ENCODE results near the gene SYNE4.
"Not testable (repeated sequence)": the region's sequence is repeated elsewhere in the genome, so short reads cannot be mapped to it uniquely, and the experiment has no call there.

The SYNE4 gene

GRCh38 chr19:36008336-36008978, at the start of gene SYNE4:
Gene SYNE4 (minus strand): TSS chr19:36008813. CDS start chr19:36008681, 132 bp downstream.
- DNase-seq (ENCODE audit: low read depth in 2 of 2) = no peak

- DNase-seq (ENCODE audit: low read depth in 2 of 2) = peak; percentile 92 to 93
Measured at GRCh38 chr19:36054733-36055686, 46.4 kb upstream of the SYNE4 start, which contains the start of gene WDR62. Gene WDR62 (plus strand): TSS chr19:36054897. CDS start chr19:36054972, 75 bp downstream.

GRCh38 chr19:36054119-36054732, 45.6 kb upstream of the SYNE4 start, which contains the start of gene THAP8:
Gene THAP8 (minus strand): TSS chr19:36054285. CDS start chr19:36054217, 68 bp downstream.
- DNase-seq (ENCODE audit: low read depth in 2 of 2) = peak; percentile 99

GRCh38 chr19:36051637-36052036, 43.0 kb upstream of the SYNE4 start:
- no peak for DNase-seq (ENCODE audit: low read depth in 2 of 2)

GRCh38 chr19:36051236-36051635, 42.6 kb upstream of the SYNE4 start:
- DNase-seq (ENCODE audit: low read depth in 2 of 2) = no peak

- DNase-seq (ENCODE audit: low read depth in 2 of 2) = no peak
Measured at GRCh38 chr19:36049080-36049698, 40.6 kb upstream of the SYNE4 start.

- DNase-seq (ENCODE audit: low read depth in 2 of 2) = no peak
Measured at GRCh38 chr19:36047835-36048234, 39.2 kb upstream of the SYNE4 start.

- no peak for DNase-seq (ENCODE audit: low read depth in 2 of 2)
Measured at GRCh38 chr19:36046443-36047050, 37.9 kb upstream of the SYNE4 start.

- DNase-seq (ENCODE audit: low read depth in 2 of 2) = no peak
Measured at GRCh38 chr19:36043952-36044351, 35.3 kb upstream of the SYNE4 start.

GRCh38 chr19:36041831-36042230, 33.2 kb upstream of the SYNE4 start:
- no peak for DNase-seq (ENCODE audit: low read depth in 2 of 2)

- DNase-seq (ENCODE audit: low read depth in 2 of 2) = not testable (repeated sequence)
Measured at GRCh38 chr19:36041092-36041491, 32.5 kb upstream of the SYNE4 start.

GRCh38 chr19:36040495-36040894, 31.9 kb upstream of the SYNE4 start:
- DNase-seq (ENCODE audit: low read depth in 2 of 2) = no peak

GRCh38 chr19:36032251-36033104, 23.9 kb upstream of the SYNE4 start, which contains the start of gene CLIP3:
Gene CLIP3 (minus strand): TSS chr19:36032873. CDS start chr19:36032357, 516 bp downstream.
- peak in 1 of 2 donors; percentile 28 for DNase-seq (ENCODE audit: low read depth in 2 of 2)

GRCh38 chr19:36031308-36031707, 22.7 kb upstream of the SYNE4 start:
- DNase-seq (ENCODE audit: low read depth in 2 of 2) = no peak

- DNase-seq (ENCODE audit: low read depth in 2 of 2) = no peak
Measured at GRCh38 chr19:36030264-36031148, 21.9 kb upstream of the SYNE4 start.

GRCh38 chr19:36028313-36029041, 19.9 kb upstream of the SYNE4 start:
- DNase-seq (ENCODE audit: low read depth in 2 of 2) = no peak

GRCh38 chr19:36027696-36028095, 19.1 kb upstream of the SYNE4 start:
- DNase-seq (ENCODE audit: low read depth in 2 of 2) = no peak

GRCh38 chr19:36026091-36026876, 17.7 kb upstream of the SYNE4 start:
- DNase-seq (ENCODE audit: low read depth in 2 of 2) = no peak

Data from stimulated activated CD4-positive, alpha-beta T cell treated with anti-CD3 and anti-CD28 coated beads, Interleukin-15, amount 100 ng/mL, for 48 hours (primary cell).